HL-60 (cell line): ENCODE results near the gene TACC2.

Experiments
- CTCF ChIP-seq: IDR thresholded peaks from one replicate; pipeline ENCODE4 v1.5.1; 2011; ENCODE audit warnings: low read length, control low read depth, inconsistent platforms; ENCODE audit not compliant: insufficient read depth
- GABPA ChIP-seq: IDR thresholded peaks from 2 replicates; pipeline ENCODE4 v1.6.1; 2012; ENCODE audit warnings: low read depth
- POLR2AphosphoS5 ChIP-seq: IDR thresholded peaks from 2 replicates; pipeline ENCODE4 v1.6.1; 2012; ENCODE audit warnings: low read depth
- REST ChIP-seq: IDR thresholded peaks from 2 replicates; pipeline ENCODE4 v1.6.1; 2012; ENCODE audit warnings: low read depth; ENCODE audit not compliant: insufficient replicate concordance
- SPI1 ChIP-seq: IDR thresholded peaks from 2 replicates; pipeline ENCODE4 v1.6.1; 2012; ENCODE audit warnings: low read depth, mild to moderate bottlenecking, borderline replicate concordance

- TF ChIP-seq CTCF (no peak), REST (no peak), POLR2AphosphoS5 (no peak), GABPA (no peak), SPI1 (no peak)
Observed at GRCh38 chr10:122124808-122125207, 135.8 kb downstream of the TACC2 start.
